ENCODE results near the gene MRPS15.
A peak's percentile ranks its signal among the peaks of the same experiment; 100 is the strongest.

MRPS15 gene

DNA sequence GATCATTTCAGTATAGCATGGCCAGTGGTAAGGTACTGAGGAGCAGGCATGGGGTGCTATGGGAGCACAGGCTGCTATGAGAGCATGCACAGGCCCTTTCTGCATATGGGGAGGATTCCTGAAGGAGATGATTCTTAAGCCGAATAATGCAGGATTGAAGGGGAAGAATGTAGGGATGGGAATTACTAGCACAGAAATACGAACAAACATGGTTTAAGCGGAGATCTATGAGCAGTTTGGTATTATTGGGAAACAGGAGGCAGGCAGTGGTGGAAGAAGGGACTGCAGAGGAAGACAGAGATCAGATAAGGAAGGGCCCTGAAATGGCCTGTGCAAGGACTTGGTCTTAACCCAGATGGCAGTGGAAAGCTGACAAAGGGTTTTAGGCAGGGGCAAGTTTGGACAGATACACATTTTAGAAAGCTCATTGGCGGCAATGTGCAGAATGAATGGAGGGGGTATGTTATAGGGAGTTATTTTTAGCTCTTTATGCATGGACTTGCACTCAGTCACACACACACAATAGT lies 15.6 kb downstream of the MRPS15 start:
- H3K4me3 ChIP-seq (ENCODE audit: low read length): no peak overlapping the region
- peak; percentile 75 for DNase-seq (ENCODE audit: low read depth)
- TF ChIP-seq, protein P1, sequence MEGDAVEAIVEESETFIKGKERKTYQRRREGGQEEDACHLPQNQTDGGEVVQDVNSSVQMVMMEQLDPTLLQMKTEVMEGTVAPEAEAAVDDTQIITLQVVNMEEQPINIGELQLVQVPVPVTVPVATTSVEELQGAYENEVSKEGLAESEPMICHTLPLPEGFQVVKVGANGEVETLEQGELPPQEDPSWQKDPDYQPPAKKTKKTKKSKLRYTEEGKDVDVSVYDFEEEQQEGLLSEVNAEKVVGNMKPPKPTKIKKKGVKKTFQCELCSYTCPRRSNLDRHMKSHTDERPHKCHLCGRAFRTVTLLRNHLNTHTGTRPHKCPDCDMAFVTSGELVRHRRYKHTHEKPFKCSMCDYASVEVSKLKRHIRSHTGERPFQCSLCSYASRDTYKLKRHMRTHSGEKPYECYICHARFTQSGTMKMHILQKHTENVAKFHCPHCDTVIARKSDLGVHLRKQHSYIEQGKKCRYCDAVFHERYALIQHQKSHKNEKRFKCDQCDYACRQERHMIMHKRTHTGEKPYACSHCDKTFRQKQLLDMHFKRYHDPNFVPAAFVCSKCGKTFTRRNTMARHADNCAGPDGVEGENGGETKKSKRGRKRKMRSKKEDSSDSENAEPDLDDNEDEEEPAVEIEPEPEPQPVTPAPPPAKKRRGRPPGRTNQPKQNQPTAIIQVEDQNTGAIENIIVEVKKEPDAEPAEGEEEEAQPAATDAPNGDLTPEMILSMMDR (IDR thresholded peaks at IDR 0.05; ENCODE audit: insufficient read depth, low read depth, low read length, missing control alignments): peak; percentile 14

DNA sequence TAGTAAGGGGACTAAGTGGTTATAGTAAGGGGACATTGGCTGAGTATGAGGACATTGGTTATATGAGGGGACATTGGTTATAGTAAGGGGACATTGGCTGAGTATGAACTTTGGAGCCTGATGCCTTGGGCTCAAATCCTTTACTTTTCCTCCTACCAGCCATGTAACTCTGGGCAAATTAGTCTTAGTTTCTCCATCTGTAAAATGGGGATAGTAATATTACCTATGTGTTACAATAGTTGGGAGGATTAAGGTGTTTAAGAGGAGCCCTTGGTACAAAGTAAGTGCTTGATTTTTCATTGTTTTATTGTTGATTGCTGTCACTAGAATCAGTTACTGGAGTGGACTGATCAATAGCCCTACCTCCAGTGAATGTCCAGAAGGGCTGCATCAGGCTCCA lies 16.7 kb downstream of the MRPS15 start:
- no peak for DNase-seq (ENCODE audit: low read depth)
- TF ChIP-seq, protein P1 (IDR thresholded peaks at IDR 0.05; ENCODE audit: insufficient read depth, low read depth, low read length, missing control alignments): no peak

DNA sequence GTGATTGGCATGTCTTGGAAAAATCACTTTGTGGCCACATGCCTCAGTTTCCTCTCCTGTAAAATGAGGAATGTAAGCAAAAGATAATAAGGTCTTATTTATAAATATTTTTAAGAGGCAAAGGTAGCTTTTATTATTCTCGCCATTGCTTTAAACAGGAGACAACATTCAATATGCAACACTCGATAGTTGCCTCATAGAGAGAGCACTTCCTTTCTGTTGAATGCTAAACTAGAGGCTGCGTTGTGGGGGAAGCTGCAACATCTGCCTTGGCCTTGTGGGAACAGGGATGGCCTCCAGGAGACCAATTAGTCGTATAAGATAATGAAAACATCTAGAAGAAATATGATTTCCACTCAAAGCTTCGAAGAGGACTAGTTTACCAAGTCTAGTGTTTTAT lies 17.4 kb downstream of the MRPS15 start:
- TF ChIP-seq, protein P1 (IDR thresholded peaks at IDR 0.05; ENCODE audit: insufficient read depth, low read depth, low read length, missing control alignments): no peak
- no peak for DNase-seq (ENCODE audit: low read depth)
- no peak overlapping the region for H3K4me3 ChIP-seq (ENCODE audit: low read length)

More for the DNA sequence above, 16.7 kb downstream of the MRPS15 start:
- H3K4me3 ChIP-seq (ENCODE audit: low read length): no peak overlapping the region

DNA sequence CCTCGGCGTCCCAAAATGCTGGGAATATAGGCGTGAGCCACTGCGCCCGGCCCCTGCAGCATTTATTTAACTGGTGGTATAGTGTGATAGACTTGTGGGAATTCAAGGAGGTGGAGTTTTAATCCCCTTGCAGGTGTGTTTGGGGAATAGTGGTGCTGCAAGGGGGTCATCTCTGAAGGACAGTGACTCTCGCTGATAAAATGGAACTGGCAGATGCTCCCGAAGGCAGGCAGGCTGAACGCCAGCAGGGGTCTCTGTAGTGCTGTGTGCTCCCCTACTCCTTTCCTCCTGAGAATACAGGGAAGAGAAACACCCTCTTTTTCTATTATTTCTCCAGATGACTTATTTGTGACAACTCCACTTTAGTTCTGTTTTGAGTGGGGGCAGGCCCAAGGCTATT lies 17.9 kb downstream of the MRPS15 start:
- H3K4me3 ChIP-seq (ENCODE audit: low read length): no peak overlapping the region
- no peak for DNase-seq (ENCODE audit: low read depth)
- TF ChIP-seq, protein P1 (IDR thresholded peaks at IDR 0.05; ENCODE audit: insufficient read depth, low read depth, low read length, missing control alignments): no peak

DNA sequence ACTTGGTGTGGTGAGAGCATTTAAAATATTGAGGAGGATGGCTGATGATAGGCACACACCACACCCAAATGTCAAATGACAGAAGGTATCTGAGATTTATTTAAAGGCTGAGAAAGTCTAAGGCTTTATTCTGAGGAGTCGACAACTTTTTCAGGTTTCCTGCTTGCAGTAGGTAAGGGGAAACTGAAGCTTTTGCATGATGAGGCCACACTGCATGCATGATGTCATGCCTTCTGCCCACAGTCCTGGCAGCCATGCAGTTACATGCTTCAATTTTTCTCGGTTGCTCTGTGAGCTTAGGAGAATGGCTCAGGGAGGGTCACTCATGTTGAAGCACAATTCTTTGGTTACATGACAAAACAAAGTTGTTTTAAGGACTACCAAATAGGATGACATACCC lies 20.9 kb downstream of the MRPS15 start:
- DNase-seq (ENCODE audit: low read depth): no peak
- TF ChIP-seq, protein P1 (IDR thresholded peaks at IDR 0.05; ENCODE audit: insufficient read depth, low read depth, low read length, missing control alignments): no peak
- H3K4me3 ChIP-seq (ENCODE audit: low read length): no peak overlapping the region

DNA sequence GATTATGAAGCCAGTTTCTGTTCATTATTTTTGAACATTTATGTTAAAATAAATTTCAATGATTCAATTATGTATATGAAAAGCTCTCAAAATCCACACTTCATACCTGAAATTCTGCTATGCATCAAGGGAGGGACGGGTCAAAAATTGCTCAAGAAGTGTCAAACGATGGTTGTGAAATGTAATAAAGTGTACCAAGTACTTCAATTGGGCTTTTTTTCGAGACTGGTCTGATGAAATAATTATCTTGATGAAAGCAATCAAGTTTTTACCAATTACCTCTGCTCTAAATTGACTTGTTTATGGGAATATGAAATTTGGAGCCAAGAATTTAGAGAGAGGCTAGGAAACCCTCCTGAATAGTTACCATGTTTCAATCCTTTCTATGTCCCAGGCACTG lies 21.8 kb downstream of the MRPS15 start:
- DNase-seq (ENCODE audit: low read depth): no peak
- H3K4me3 ChIP-seq (ENCODE audit: low read length): no peak overlapping the region
- TF ChIP-seq, protein P1 (IDR thresholded peaks at IDR 0.05; ENCODE audit: insufficient read depth, low read depth, low read length, missing control alignments): no peak

DNA sequence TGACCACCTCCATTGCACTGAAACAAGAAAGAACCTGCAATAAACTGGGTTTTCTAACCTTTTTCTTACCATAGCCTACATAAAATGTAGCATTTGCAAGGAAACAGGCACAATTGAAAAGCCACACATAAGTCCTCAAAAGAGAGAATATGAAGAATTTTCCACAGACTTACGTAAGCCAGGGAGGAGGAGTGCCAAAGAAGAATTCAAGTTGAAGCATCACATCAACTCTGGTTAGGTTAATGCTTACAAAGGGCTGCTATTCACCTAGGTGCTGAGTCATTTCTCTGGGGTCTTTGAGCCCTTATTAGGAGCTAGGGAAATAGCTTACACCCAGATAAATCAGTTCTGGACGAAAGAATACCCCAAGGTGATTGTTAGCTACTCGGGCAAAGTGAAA lies 23.5 kb downstream of the MRPS15 start:
- no peak overlapping the region for H3K4me3 ChIP-seq (ENCODE audit: low read length)
- TF ChIP-seq, protein P1 (IDR thresholded peaks at IDR 0.05; ENCODE audit: insufficient read depth, low read depth, low read length, missing control alignments): no peak
- DNase-seq (ENCODE audit: low read depth): no peak
